HG02884 (cell line): ENCODE data around the gene SPINK4.

Source experiments
- ATAC-seq: cut with Tn5 transposase; IDR thresholded peaks from one replicate; pipeline ENCODE4 v1.9.1; 2021; ENCODE audit warnings: mild to moderate bottlenecking, moderate library complexity; ENCODE audit not compliant: unreplicated experiment

SPINK4 gene

GRCh38 chr9:33256236-33256635, 16.3 kb downstream of the SPINK4 start:
- ATAC-seq: no peak

- no peak for ATAC-seq
Observed at GRCh38 chr9:33257276-33257675, 17.3 kb downstream of the SPINK4 start.

GRCh38 chr9:33260372-33260771, 20.4 kb downstream of the SPINK4 start:
- ATAC-seq: no peak

- peak; percentile 11 for ATAC-seq
Observed at GRCh38 chr9:33263131-33264002, 23.4 kb downstream of the SPINK4 start.

GRCh38 chr9:33264003-33264472, 24.1 kb downstream of the SPINK4 start:
- peak; percentile 26 for ATAC-seq

GRCh38 chr9:33264473-33265177, 24.7 kb downstream of the SPINK4 start, which contains the start of the genes BAG1 and CHMP5:
Gene BAG1 (minus strand): TSS chr9:33264708.
Gene CHMP5 (plus strand): TSS chr9:33265049. CDS start chr9:33265079, 30 bp downstream.
- peak; percentile 79 for ATAC-seq

- ATAC-seq: no peak
Observed at GRCh38 chr9:33265211-33265865, 25.4 kb downstream of the SPINK4 start.

GRCh38 chr9:33267151-33267767, 27.3 kb downstream of the SPINK4 start:
- ATAC-seq: no peak

GRCh38 chr9:33270146-33270545, 30.2 kb downstream of the SPINK4 start:
- ATAC-seq: no peak

GRCh38 chr9:33272061-33272460, 32.1 kb downstream of the SPINK4 start:
- ATAC-seq: no peak

GRCh38 chr9:33273266-33273971, 33.5 kb downstream of the SPINK4 start:
- ATAC-seq: no peak

- no peak for ATAC-seq
Observed at GRCh38 chr9:33273972-33274328, 34.0 kb downstream of the SPINK4 start.

GRCh38 chr9:33277484-33277883, 37.5 kb downstream of the SPINK4 start:
- no peak for ATAC-seq

GRCh38 chr9:33285502-33285901, 45.5 kb downstream of the SPINK4 start:
- ATAC-seq: no peak

GRCh38 chr9:33287087-33287490, 47.1 kb downstream of the SPINK4 start:
- ATAC-seq: no peak

- ATAC-seq: no peak
Observed at GRCh38 chr9:33288235-33288634, 48.3 kb downstream of the SPINK4 start.

GRCh38 chr9:33288828-33289483, 49.0 kb downstream of the SPINK4 start:
- no peak for ATAC-seq

GRCh38 chr9:33289496-33289895, 49.5 kb downstream of the SPINK4 start:
- no peak for ATAC-seq

- ATAC-seq: no peak
Observed at GRCh38 chr9:33289936-33290246, 49.9 kb downstream of the SPINK4 start.
